ENCODE measurements around the gene IGHMBP2. TPM values are rescaled to one million over a fixed set of nuclear protein-coding genes. Genes with fewer than 3 reads are reported as not detected.

The IGHMBP2 gene
- total RNA-seq, 1 experiment from 2014 or later: 27.0 TPM

GRCh38 chr11:68889948-68890446 is 13.7 kb upstream of the IGHMBP2 start:
- BruUV-seq (replicated peaks): no TSS peak
- Histone ChIP-seq H3K4me2 (no peak overlapping the region), H3K27me3 (ENCODE audit: insufficient read depth, low read depth) (no peaks in the 10 kb centered on the region), H3K4me1 (replicated peaks; ENCODE audit: insufficient read depth) (no peaks in the 10 kb centered on the region), H3K79me2 (ENCODE audit: low read depth) (no peaks in the 10 kb centered on the region), H3K27ac (no peak overlapping the region), H3K9me3 (ENCODE audit: insufficient read depth, low read depth) (no peaks in the 10 kb centered on the region), H3K36me3 (ENCODE audit: low read depth) (peaks cover 6% of the 10 kb centered on the region; the same call in 1 of the 2 replicates), H2AFZ (no peak overlapping the region), H3F3A (ENCODE audit: insufficient read depth, low read depth) (peaks cover 14% of the 10 kb centered on the region; the same call in 1 of the 2 replicates), H4K20me1 (ENCODE audit: insufficient read depth) (no peaks in the 10 kb centered on the region), H3K4me3 (no peak overlapping the region), H3K9me2 (ENCODE audit: insufficient read depth) (no peaks in the 10 kb centered on the region)
- no peak for TF ChIP-seq EZH2 (IDR thresholded peaks at IDR 0.05; ENCODE audit: low read depth)
- TF ChIP-seq CTCF (conservative IDR thresholded peaks at IDR 0.05): no peak
- intact Hi-C loops (cut with micrococcal nuclease; ENCODE audit: unreplicated experiment): no loop called here
- POLR2A ChIA-PET (ENCODE audit: unreplicated experiment): no interaction called here
- CTCF ChIA-PET: no interaction called here
- DNase-seq: no peak

- Histone ChIP-seq H3K27me3 (ENCODE audit: insufficient read depth, low read depth) (no peaks in the 10 kb centered on the region), H3F3A (ENCODE audit: insufficient read depth, low read depth) (peaks cover 14% of the 10 kb centered on the region; the same call in 1 of the 2 replicates), H2AFZ (no peak overlapping the region), H3K9me2 (ENCODE audit: insufficient read depth) (no peaks in the 10 kb centered on the region), H3K79me2 (ENCODE audit: low read depth) (no peaks in the 10 kb centered on the region), H3K4me1 (replicated peaks; ENCODE audit: insufficient read depth) (no peaks in the 10 kb centered on the region), H3K4me3 (no peak overlapping the region), H3K9me3 (ENCODE audit: insufficient read depth, low read depth) (no peaks in the 10 kb centered on the region), H4K20me1 (ENCODE audit: insufficient read depth) (no peaks in the 10 kb centered on the region; the same call in 1 of the 2 replicates), H3K27ac (no peak overlapping the region), H3K36me3 (ENCODE audit: low read depth) (peaks cover 9% of the 10 kb centered on the region; the same call in 1 of the 2 replicates), H3K4me2 (no peak overlapping the region)
- POLR2A ChIA-PET (ENCODE audit: unreplicated experiment): no interaction called here
- DNase-seq: no peak
- TF ChIP-seq EZH2 (IDR thresholded peaks at IDR 0.05; ENCODE audit: low read depth): no peak
- no peak for TF ChIP-seq CTCF (conservative IDR thresholded peaks at IDR 0.05)
- CTCF ChIA-PET: no interaction called here
- intact Hi-C loops (cut with micrococcal nuclease; ENCODE audit: unreplicated experiment): no loop called here
- BruUV-seq (replicated peaks): no TSS peak
These were observed 13.0 kb upstream of the IGHMBP2 start for GRCh38 chr11:68890490-68891231.

GRCh38 chr11:68891351-68891948 is 12.2 kb upstream of the IGHMBP2 start:
- Histone ChIP-seq H3K27me3 (ENCODE audit: insufficient read depth, low read depth) (no peaks in the 10 kb centered on the region), H3K79me2 (ENCODE audit: low read depth) (no peaks in the 10 kb centered on the region), H3K36me3 (ENCODE audit: low read depth) (peaks cover 11% of the 10 kb centered on the region; the same call in 1 of the 2 replicates), H4K20me1 (ENCODE audit: insufficient read depth) (no peaks in the 10 kb centered on the region; the same call in 1 of the 2 replicates), H3K4me2 (no peak overlapping the region), H2AFZ (no peak overlapping the region), H3K4me1 (replicated peaks; ENCODE audit: insufficient read depth) (no peaks in the 10 kb centered on the region), H3K4me3 (no peak overlapping the region), H3F3A (ENCODE audit: insufficient read depth, low read depth) (peaks cover 14% of the 10 kb centered on the region; the same call in 1 of the 2 replicates), H3K9me2 (ENCODE audit: insufficient read depth) (no peaks in the 10 kb centered on the region), H3K9me3 (ENCODE audit: insufficient read depth, low read depth) (no peaks in the 10 kb centered on the region), H3K27ac (no peak overlapping the region)
- TF ChIP-seq CTCF (conservative IDR thresholded peaks at IDR 0.05) (no peak), EZH2 (IDR thresholded peaks at IDR 0.05; ENCODE audit: low read depth) (no peak)
- intact Hi-C loops (cut with micrococcal nuclease; ENCODE audit: unreplicated experiment): no loop called here
- CTCF ChIA-PET: no interaction called here
- no TSS peak for BruUV-seq (replicated peaks)
- POLR2A ChIA-PET (ENCODE audit: unreplicated experiment): no interaction called here
- no peak for DNase-seq
